Lower leg skin (tissue), 4 donors: Measurements from ENCODE around the gene VPS35L. TPM values are rescaled to one million over a fixed set of nuclear protein-coding genes. Genes with fewer than 3 reads are reported as not detected.
A peak's percentile ranks its signal among the peaks of the same experiment; 100 is the strongest.
"Not testable (repeated sequence)": the region's sequence is repeated elsewhere in the genome, so short reads cannot be mapped to it uniquely, and the experiment has no call there.

Experiments
- DNase-seq, 2 donors: peaks; one replicate each; pipeline ENCODE4 v3.0.0-alpha.2; 2019; ENCODE audit warnings: low spot score in 2 of 2
- H3K4me3 ChIP-seq: fragments of 200-600 bp; sonication (generic); 2 replicates; pipeline ENCODE4 v1.5.1; 2017; ENCODE audit warnings: mild to moderate bottlenecking, low read depth; ENCODE audit not compliant: poor library complexity, severe bottlenecking
- CTCF ChIP-seq, 3 donors: fragments of 450-650 bp; IDR thresholded peaks; one replicate each; pipeline ENCODE4 v1.5.1; 2016; ENCODE audit warnings: antibody characterized with exemption in 3 of 3, mild to moderate bottlenecking in 3 of 3, moderate library complexity in 2 of 3
- POLR2A ChIP-seq, 2 donors: fragments of 450-650 bp; IDR thresholded peaks; one replicate each; pipeline ENCODE4 v1.6.1; 2016 to 2017; ENCODE audit warnings: antibody characterized with exemption in 2 of 2, mild to moderate bottlenecking in 1 of 2, moderate library complexity in 1 of 2
- WGBS, 2 donors: methylation state at CpG; one replicate each; pipeline ENCODE4 v1.1.5; 2018; 5-methylcytosine and 5-hydroxymethylcytosine counted together
- intact Hi-C: fragments of 100-400 bp; cut with DNase I; formaldehyde crosslinking; loops from one replicate; pipeline ENCODE4 v1.15.0; 2023; ENCODE audit warnings: low total_unique reads
- total RNA-seq, 4 donors: library from RNA; depleted of rRNA; stranded (reverse); fragments of >200 nt; gene quantifications; one replicate each; pipeline ENCODE4 v1.1.0, GENCODE V29; 2016

VPS35L gene
- total RNA-seq, 4 donors from 2014 or later = 14.5 to 24.2 (median 17.0) TPM

DNA sequence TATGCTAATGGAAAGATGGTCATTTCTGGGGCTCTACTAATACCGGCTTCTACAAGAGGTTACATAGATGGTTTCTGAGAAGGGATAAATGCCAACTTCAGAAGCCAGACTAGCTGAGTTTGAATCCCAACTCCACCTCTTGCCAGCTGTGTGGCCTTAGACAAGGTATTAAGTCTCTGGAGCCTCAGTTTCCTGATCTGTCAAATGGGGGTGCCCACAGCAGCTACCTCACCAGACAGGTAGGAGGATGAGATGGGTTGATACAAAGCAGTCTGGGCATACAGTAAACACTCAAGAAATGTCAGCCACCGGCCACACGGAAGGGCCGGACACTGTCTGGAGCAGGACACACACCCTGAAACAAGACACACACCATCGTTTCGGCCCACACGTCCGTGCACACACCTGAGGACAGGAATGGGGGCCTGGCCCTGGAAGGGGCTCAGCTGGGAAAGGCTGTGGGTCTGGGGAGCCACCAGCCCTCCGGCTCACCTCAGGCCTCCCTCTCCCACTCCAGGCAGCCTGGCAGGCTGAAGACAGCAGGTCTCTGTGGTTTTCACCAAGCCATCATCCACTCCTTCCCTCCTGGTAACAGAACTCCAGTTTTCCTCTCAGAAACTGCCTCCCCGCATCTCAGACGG lies 157.0 kb downstream of the VPS35L start:
- intact Hi-C loops = no loop called here
- TF ChIP-seq CTCF (IDR thresholded peaks at IDR 0.05) = no peak
- TF ChIP-seq POLR2A (IDR thresholded peaks at IDR 0.05) = no peak
- no peak for DNase-seq
- 97 to 98% methylated on average over 9 to 11 of the region's 11 CpGs for WGBS, 2 donors
- H3K4me3 ChIP-seq = no peak overlapping the region

- H3K4me3 ChIP-seq = no peak overlapping the region
- 79 to 82% methylated on average over 6 of the region's 6 CpGs for WGBS, 2 donors
- DNase-seq = no peak
- TF ChIP-seq POLR2A (IDR thresholded peaks at IDR 0.05) = no peak
- no peak for TF ChIP-seq CTCF (IDR thresholded peaks at IDR 0.05)
- intact Hi-C loops = no loop called here
Observed at GRCh38 chr16:19713697-19714096, 158.2 kb downstream of the VPS35L start.

DNA sequence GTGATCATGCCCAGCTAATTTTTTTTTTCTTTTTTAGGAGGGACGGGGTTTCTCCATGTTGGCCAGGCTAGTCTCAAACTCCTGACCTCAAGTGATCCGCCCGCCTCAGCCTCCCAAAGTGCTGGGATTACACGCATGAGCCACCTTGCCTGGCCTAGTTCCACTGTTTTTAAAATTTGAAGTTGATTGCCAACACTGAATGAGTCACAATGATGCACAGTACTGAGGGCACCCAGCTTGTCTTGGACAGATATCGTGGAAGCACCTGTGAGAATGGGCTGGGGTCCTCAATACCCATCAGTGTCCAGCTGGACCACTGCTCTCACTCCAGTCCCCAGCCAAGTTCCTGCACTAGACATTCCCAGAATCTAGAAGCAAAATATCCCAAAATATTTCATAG lies 160.1 kb downstream of the VPS35L start:
- WGBS, 2 donors = 47 to 74% methylated on average over 5 of the region's 5 CpGs
- no peak for DNase-seq
- intact Hi-C loops = no loop called here
- TF ChIP-seq POLR2A (IDR thresholded peaks at IDR 0.05) (no peak), CTCF (IDR thresholded peaks at IDR 0.05) (no peak)
- no peak overlapping the region for H3K4me3 ChIP-seq

GRCh38 chr16:19716183-19716582 lies 160.7 kb downstream of the VPS35L start:
- WGBS, 2 donors = 54 to 57% methylated on average over 1 of the region's 1 CpG
- no peak overlapping the region for H3K4me3 ChIP-seq
- DNase-seq = no peak
- no peak for TF ChIP-seq CTCF (IDR thresholded peaks at IDR 0.05)
- no peak for TF ChIP-seq POLR2A (IDR thresholded peaks at IDR 0.05)
- intact Hi-C loops = no loop called here

- DNase-seq, H3K4me3 ChIP-seq, intact Hi-C loops: not testable (repeated sequence)
- 33 to 41% methylated on average over 11 of the region's 11 CpGs for WGBS, 2 donors
Observed at GRCh38 chr16:19716728-19717127, 161.2 kb downstream of the VPS35L start.

DNA sequence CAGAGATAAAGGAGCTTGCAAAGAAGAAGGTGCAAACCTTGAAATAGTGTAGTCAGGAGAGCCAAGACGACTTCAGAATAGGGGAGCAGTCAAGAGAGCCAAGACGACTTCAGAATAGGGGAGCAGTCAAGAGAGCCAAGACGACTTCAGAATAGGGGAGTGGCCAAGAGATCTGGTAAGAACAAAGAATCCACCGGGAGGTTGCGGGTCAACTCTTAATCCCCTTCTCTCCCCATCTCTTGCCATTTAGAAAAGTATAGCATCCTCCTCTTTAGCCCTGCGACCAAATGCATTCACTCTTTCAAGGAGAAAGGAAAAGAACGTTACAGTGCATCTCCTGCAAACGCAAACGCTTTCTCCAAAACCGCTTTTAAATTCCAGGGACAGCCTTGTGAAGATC lies 161.8 kb downstream of the VPS35L start:
- DNase-seq = no peak
- 0 to 1% methylated on average over 10 of the region's 10 CpGs for WGBS, 2 donors
- H3K4me3 ChIP-seq = peak overlapping the region; percentile 90
- intact Hi-C loops = no loop called here
- no peak for TF ChIP-seq POLR2A (IDR thresholded peaks at IDR 0.05)
- TF ChIP-seq CTCF (IDR thresholded peaks at IDR 0.05) = no peak
